ENCODE results near the gene MREG.
A peak's percentile ranks its signal among the peaks of the same experiment; 100 is the strongest.
"Not testable (repeated sequence)": the region's sequence is repeated elsewhere in the genome, so short reads cannot be mapped to it uniquely, and the experiment has no call there.

MREG gene

DNA sequence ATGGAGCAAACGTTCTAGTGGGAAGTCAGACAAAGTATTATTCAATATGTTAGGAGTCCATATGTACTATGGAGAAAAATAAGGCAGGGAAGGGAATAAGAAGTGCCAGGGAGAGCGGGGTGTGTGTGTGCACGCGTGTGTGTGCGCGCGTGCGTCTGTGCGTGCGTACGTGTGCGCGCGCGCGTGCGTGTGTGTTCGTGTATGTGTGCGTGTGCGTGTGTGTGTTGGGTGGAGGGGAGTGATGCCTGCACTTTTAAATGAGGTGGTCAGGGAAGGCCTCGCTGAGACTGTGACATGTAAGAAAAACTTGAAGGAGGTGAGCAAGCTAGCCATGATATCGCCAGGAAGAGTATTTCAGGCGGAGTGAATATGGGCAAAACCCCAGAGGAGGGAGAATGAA, 1.6 kb upstream of the MREG start:
- no peak overlapping the region for H3K4me3 ChIP-seq (ENCODE audit: low read depth, low read length)
- DNase-seq (ENCODE audit: low read depth): no peak
- TF ChIP-seq, protein P1, sequence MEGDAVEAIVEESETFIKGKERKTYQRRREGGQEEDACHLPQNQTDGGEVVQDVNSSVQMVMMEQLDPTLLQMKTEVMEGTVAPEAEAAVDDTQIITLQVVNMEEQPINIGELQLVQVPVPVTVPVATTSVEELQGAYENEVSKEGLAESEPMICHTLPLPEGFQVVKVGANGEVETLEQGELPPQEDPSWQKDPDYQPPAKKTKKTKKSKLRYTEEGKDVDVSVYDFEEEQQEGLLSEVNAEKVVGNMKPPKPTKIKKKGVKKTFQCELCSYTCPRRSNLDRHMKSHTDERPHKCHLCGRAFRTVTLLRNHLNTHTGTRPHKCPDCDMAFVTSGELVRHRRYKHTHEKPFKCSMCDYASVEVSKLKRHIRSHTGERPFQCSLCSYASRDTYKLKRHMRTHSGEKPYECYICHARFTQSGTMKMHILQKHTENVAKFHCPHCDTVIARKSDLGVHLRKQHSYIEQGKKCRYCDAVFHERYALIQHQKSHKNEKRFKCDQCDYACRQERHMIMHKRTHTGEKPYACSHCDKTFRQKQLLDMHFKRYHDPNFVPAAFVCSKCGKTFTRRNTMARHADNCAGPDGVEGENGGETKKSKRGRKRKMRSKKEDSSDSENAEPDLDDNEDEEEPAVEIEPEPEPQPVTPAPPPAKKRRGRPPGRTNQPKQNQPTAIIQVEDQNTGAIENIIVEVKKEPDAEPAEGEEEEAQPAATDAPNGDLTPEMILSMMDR (IDR thresholded peaks at IDR 0.05; ENCODE audit: insufficient read depth, low read depth, low read length, missing control alignments): no peak

DNA sequence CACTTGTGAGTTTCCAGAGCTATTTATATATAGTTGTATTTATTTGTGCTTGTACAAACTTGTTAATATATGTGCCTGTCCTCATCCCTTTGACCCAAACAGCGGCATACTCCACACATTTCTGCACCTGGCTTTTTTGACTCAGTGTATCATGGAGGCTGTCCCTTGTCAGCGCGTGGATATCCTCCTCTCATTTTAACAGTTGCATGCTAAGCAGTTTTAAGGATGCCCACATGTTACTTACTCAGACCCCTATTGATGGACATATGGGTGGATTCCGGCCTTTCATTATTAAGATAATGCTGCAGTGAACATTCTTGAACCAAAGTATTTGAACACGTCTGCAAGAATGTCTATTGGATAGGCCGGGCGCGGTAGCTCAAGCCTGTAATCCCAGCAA, 655 bp upstream of the MREG start:
- peak overlapping the region; percentile 98 for H3K4me3 ChIP-seq (ENCODE audit: low read depth, low read length)
- TF ChIP-seq, protein P1 (IDR thresholded peaks at IDR 0.05; ENCODE audit: insufficient read depth, low read depth, low read length, missing control alignments): no peak
- DNase-seq (ENCODE audit: low read depth): no peak

DNA sequence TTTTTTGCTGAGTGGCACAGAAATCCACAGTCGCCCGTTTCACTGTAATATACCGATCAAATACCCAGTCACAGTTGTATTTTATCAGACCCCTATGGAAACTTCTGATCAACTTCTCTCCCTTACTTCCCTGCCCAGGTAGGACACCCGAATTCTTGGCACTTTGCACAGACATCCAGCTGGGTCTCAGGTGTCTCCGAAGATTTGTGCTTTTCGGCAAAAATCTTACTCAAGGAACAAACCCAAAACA, 596 bp downstream of the MREG start:
- H3K4me3 ChIP-seq (ENCODE audit: low read depth, low read length): peak overlapping the region; percentile 98
- TF ChIP-seq, protein P1 (IDR thresholded peaks at IDR 0.05; ENCODE audit: insufficient read depth, low read depth, low read length, missing control alignments): no peak
- DNase-seq (ENCODE audit: low read depth): no peak

DNA sequence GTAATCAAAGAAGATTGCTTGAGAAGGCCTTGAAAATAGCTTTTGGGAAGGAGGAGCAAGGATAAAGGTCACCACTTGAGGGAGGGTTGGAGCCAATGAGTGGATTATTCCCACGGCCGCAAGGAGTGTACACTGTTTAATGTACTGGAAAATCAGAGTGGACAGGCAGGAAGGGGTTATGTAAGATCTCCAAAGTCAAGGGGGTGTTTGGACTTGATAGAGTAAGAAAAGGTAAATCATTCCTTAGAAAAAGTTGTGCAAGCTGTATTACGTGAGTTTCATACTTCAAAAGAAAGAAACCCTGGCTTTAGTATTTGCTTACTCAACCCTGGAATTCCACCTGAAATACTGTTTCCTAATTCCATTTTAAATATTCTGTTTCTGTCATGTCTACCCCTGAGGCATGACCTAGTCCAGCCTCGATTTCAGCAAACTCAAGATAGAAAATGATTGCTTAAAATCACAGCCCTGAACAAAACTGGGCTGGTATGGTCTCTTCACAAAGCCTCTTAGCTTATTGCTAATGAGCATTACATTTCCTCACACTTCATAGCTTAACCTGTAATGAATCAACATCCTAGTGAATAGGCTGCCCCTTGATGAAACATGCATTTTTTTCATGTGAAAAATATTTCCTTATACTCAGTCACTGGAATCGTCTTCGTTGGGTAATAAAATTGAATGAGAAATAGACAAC, 1.1 kb downstream of the MREG start:
- TF ChIP-seq, protein P1 (IDR thresholded peaks at IDR 0.05; ENCODE audit: insufficient read depth, low read depth, low read length, missing control alignments): no peak
- H3K4me3 ChIP-seq (ENCODE audit: low read depth, low read length): peak overlapping the region; percentile 98
- DNase-seq (ENCODE audit: low read depth): no peak

DNA sequence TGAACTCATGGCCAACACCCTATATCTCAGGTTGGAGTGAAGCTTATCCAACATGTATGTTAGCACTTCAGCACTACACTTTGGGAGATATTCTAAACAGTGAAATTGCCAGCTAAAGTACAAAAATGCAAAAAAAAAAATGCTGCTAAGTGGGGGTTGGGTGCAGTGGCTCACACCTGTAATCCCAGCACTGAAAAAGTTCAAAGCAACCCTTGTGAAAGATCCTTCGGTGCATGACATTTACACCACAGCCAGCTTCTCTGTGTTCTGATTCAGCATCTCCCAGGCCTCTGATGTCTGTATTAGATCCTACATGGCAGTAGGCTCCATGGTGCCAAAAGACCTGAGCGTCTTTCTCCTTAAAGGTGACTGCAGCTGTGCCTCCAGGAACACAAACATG, 4.1 kb downstream of the MREG start:
- not testable (repeated sequence) for H3K4me3 ChIP-seq (ENCODE audit: low read depth, low read length)
- peak; percentile 71 for DNase-seq (ENCODE audit: low read depth)

DNA sequence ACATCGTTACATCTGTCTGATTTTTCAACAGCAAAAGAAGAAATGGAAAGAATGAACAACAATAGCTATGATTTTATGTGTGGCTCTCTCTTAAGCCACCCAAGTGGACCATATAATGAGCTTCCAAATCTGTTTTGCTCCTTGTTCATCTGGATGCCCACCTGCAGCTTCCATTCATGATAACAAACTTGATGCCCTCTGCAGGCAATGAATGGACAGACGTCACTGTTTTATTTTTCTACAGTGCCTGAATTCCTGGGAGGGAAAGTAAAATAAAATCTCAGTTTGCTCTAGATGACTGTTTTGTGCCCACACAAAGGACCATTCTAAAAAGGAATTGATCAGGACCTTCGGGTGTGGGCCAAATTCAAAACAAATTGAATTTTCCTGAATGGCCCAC, 5.0 kb downstream of the MREG start:
- DNase-seq (ENCODE audit: low read depth): no peak
- peak overlapping the region; percentile 32 for H3K4me3 ChIP-seq (ENCODE audit: low read depth, low read length)
- TF ChIP-seq, protein P1 (IDR thresholded peaks at IDR 0.05; ENCODE audit: insufficient read depth, low read depth, low read length, missing control alignments): peak; percentile 3

DNA sequence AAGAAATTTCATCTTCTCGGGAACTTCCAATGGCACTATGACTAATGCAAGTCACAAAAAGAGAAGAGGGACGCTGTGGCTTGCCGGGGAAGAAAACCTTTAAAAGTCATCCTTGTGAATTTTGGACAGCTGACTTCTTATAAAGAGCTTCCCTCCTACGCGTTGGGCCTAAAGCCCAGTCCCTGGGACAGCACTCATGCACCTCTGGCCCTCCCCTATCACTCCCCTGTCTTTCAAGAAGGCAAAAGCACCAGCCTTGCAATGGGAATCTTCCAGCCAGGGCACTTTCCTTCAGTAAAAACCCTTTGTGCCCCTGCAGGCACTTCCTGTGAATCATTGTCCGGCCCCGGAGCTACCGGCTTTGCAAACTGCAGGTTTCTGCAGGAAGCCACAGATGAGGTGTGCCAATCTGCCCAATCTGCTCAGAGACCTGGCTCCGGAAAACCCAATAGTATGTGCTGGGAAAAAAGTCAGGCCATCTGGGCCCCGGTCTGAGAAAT, 7.1 kb downstream of the MREG start:
- TF ChIP-seq, protein P1 (IDR thresholded peaks at IDR 0.05; ENCODE audit: insufficient read depth, low read depth, low read length, missing control alignments): no peak
- peak overlapping the region; percentile 50 for H3K4me3 ChIP-seq (ENCODE audit: low read depth, low read length)
- peak; percentile 87 for DNase-seq (ENCODE audit: low read depth)
